OCI-LY1 (cell line): Measurements from ENCODE around the gene CDRT15.

ENCODE experiments used
- H2AFZ ChIP-seq: fragments of 200-600 bp; sonication (generic), shearing (Covaris generic); 2 replicates; pipeline ENCODE4 v1.6.0; 2014; ENCODE audit warnings: antibody characterized with exemption, mild to moderate bottlenecking, low read length
- H3F3A ChIP-seq: fragments of 200-600 bp; sonication (generic), shearing (Covaris generic); 2 replicates; pipeline ENCODE4 v1.6.0; 2014; ENCODE audit warnings: mild to moderate bottlenecking, antibody characterized with exemption, low read length, moderate library complexity; ENCODE audit not compliant: insufficient read depth
- H3K27ac ChIP-seq: fragments of 200-600 bp; sonication (generic); 2 replicates; pipeline ENCODE4 v1.5.1; 2014; ENCODE audit warnings: low read length, mixed run types, mild to moderate bottlenecking, low read depth; ENCODE audit not compliant: poor library complexity, severe bottlenecking
- H3K27me3 ChIP-seq: fragments of 200-600 bp; sonication (generic); 2 replicates; pipeline ENCODE4 v1.6.0; 2014; ENCODE audit warnings: antibody characterized with exemption, mild to moderate bottlenecking, low read length, moderate library complexity; ENCODE audit not compliant: insufficient read depth
- H3K36me3 ChIP-seq: fragments of 200-600 bp; sonication (generic); 2 replicates; pipeline ENCODE4 v1.6.1; 2014; ENCODE audit warnings: mild to moderate bottlenecking, antibody characterized with exemption, low read length, moderate library complexity, mixed read lengths; ENCODE audit not compliant: insufficient read depth
- H3K4me1 ChIP-seq: fragments of 200-600 bp; sonication (generic); 2 replicates; pipeline ENCODE4 v1.5.1; 2014; ENCODE audit warnings: mild to moderate bottlenecking, low read length, moderate library complexity; ENCODE audit not compliant: insufficient read depth, severe bottlenecking
- H3K4me2 ChIP-seq: fragments of 200-600 bp; sonication (generic), shearing (Covaris generic); 2 replicates; pipeline ENCODE4 v1.6.1; 2014; ENCODE audit warnings: low read length
- H3K4me3 ChIP-seq: fragments of 200-600 bp; sonication (generic); 2 replicates; pipeline ENCODE4 v1.5.1; 2014; ENCODE audit warnings: low read length, low read depth, mild to moderate bottlenecking, mixed read lengths; ENCODE audit not compliant: poor library complexity, severe bottlenecking
- H3K79me2 ChIP-seq: fragments of 200-600 bp; shearing (Covaris generic); 2 replicates; pipeline ENCODE4 v1.6.1; 2016; ENCODE audit warnings: mixed run types, low read length, mixed read lengths; ENCODE audit not compliant: insufficient read depth
- H3K9ac ChIP-seq: fragments of 200-600 bp; sonication (generic), shearing (Covaris generic); 2 replicates; pipeline ENCODE4 v1.6.1; 2014; ENCODE audit warnings: mild to moderate bottlenecking, low read length, mixed read lengths
- H3K9me2 ChIP-seq: fragments of 200-600 bp; sonication (generic), shearing (Covaris generic); 2 replicates; pipeline ENCODE4 v1.6.1; 2014; ENCODE audit warnings: low read depth, mild to moderate bottlenecking, low read length, mixed read lengths
- H3K9me3 ChIP-seq: fragments of 200-600 bp; shearing (Covaris generic); 2 replicates; pipeline ENCODE4 v1.6.1; 2014; ENCODE audit warnings: low read length, mixed read lengths
- H4K20me1 ChIP-seq: fragments of 200-600 bp; sonication (generic), shearing (Covaris generic); 2 replicates; pipeline ENCODE4 v1.6.0; 2016; ENCODE audit warnings: mild to moderate bottlenecking, low read length; ENCODE audit not compliant: insufficient read depth
- CTCF ChIP-seq: fragments of 200-600 bp; sonication (generic), shearing (Covaris generic); IDR thresholded peaks from 2 replicates; pipeline ENCODE4 v1.5.1; 2017; ENCODE audit warnings: mild to moderate bottlenecking, antibody characterized with exemption, low read length, moderate library complexity, mixed read lengths
- EZH2 ChIP-seq: fragments of 200-600 bp; sonication (generic), shearing (Covaris generic); IDR thresholded peaks from 2 replicates; pipeline ENCODE4 v1.8.0; 2017; ENCODE audit warnings: borderline replicate concordance, mixed run types, mild to moderate bottlenecking, antibody characterized with exemption, low read length, moderate library complexity, mixed read lengths

CDRT15 gene

GRCh38 chr17:14211801-14212200 is 24.9 kb downstream of the CDRT15 start:
- Histone ChIP-seq H3K4me1 (no peaks in the 10 kb centered on the region), H3K4me2 (no peak overlapping the region), H3K9ac (no peak overlapping the region), H3K9me3 (no peaks in the 10 kb centered on the region), H2AFZ (no peak overlapping the region), H3K79me2 (no peaks in the 10 kb centered on the region), H3K4me3 (no peak overlapping the region), H4K20me1 (no peaks in the 10 kb centered on the region), H3K36me3 (peaks cover 16% of the 10 kb centered on the region), H3K27ac (no peak overlapping the region), H3K9me2 (no peaks in the 10 kb centered on the region), H3F3A (no peaks in the 10 kb centered on the region), H3K27me3 (no peaks in the 10 kb centered on the region)
- TF ChIP-seq EZH2 (no peak), CTCF (peak; percentile 51)

GRCh38 chr17:14211246-14211645 is 25.4 kb downstream of the CDRT15 start:
- no peak overlapping the region for H3K4me3 ChIP-seq
- no peak overlapping the region for H3K27ac ChIP-seq
- no peak overlapping the region for H3K4me2 ChIP-seq
- no peaks in the 10 kb centered on the region for H3K9me2 ChIP-seq
- no peak overlapping the region for H2AFZ ChIP-seq
- no peaks in the 10 kb centered on the region for H4K20me1 ChIP-seq
- no peaks in the 10 kb centered on the region for H3F3A ChIP-seq
- no peak overlapping the region for H3K9ac ChIP-seq
- no peak for TF ChIP-seq CTCF
- TF ChIP-seq EZH2, result no peak
- H3K9me3 ChIP-seq, result no peaks in the 10 kb centered on the region
- H3K36me3 ChIP-seq, result peaks cover 17% of the 10 kb centered on the region
- H3K27me3 ChIP-seq, result no peaks in the 10 kb centered on the region
- H3K4me1 ChIP-seq, result no peaks in the 10 kb centered on the region
- no peaks in the 10 kb centered on the region for H3K79me2 ChIP-seq

- Histone ChIP-seq H3F3A (no peaks in the 10 kb centered on the region), H3K9me3 (no peaks in the 10 kb centered on the region), H3K36me3 (peaks cover 17% of the 10 kb centered on the region), H3K9ac (no peak overlapping the region), H2AFZ (no peak overlapping the region), H4K20me1 (no peaks in the 10 kb centered on the region), H3K4me3 (no peak overlapping the region), H3K27ac (no peak overlapping the region), H3K79me2 (no peaks in the 10 kb centered on the region), H3K27me3 (no peaks in the 10 kb centered on the region), H3K4me1 (no peaks in the 10 kb centered on the region), H3K9me2 (no peaks in the 10 kb centered on the region), H3K4me2 (no peak overlapping the region)
- TF ChIP-seq CTCF (no peak), EZH2 (no peak)
Observed at GRCh38 chr17:14209215-14209614, 27.4 kb downstream of the CDRT15 start.
